Calu3 (cell line): ENCODE data around the gene GRIA1. TPM values are rescaled to one million over a fixed set of nuclear protein-coding genes. Genes with fewer than 3 reads are reported as not detected.

Source experiments
- Bru-seq: library from RNA; stranded (reverse); fragments of 400-500 nt; gene quantifications from one replicate; lab custom pipeline; 2021; lab: Mats Ljungman, UMichigan
- BruChase-seq, 2 experiments: library from RNA; stranded (reverse); fragments of 400-500 nt; gene quantifications; one replicate each; lab custom pipeline; 2021; lab: Mats Ljungman, UMichigan
- BruUV-seq: library from RNA; stranded (reverse); fragments of 400-500 nt; replicated peaks from 2 replicates; lab custom pipeline; 2021; lab: Mats Ljungman, UMichigan
- CTCF ChIA-PET: fragments of 300-600 bp; sonication (Branson Sonifier 250); formaldehyde crosslinking; loops from one replicate; lab custom pipeline; 2022; ENCODE audit warnings: antibody characterized with exemption; lab: Charles Lee
- DNase-seq: peaks from one replicate; pipeline ENCODE4 v3.0.0; 2022
- H3K27ac Mint-ChIP-seq: one replicate; pipeline ENCODE4 v1.8.0; 2022; ENCODE audit warnings: mixed read lengths; ENCODE audit not compliant: unreplicated experiment
- H3K27me3 Mint-ChIP-seq: one replicate; pipeline ENCODE4 v1.8.0; 2022; ENCODE audit warnings: mixed read lengths; ENCODE audit not compliant: unreplicated experiment
- H3K36me3 Mint-ChIP-seq: one replicate; pipeline ENCODE4 v1.8.0; 2022; ENCODE audit warnings: mild to moderate bottlenecking, moderate library complexity, mixed read lengths; ENCODE audit not compliant: insufficient read depth, unreplicated experiment
- H3K4me1 Mint-ChIP-seq: one replicate; pipeline ENCODE4 v1.8.0; 2022; ENCODE audit warnings: mild to moderate bottlenecking, low read depth, mixed read lengths; ENCODE audit not compliant: unreplicated experiment
- H3K4me3 Mint-ChIP-seq: one replicate; pipeline ENCODE4 v1.8.0; 2022; ENCODE audit warnings: mild to moderate bottlenecking, low read depth, moderate library complexity, mixed read lengths; ENCODE audit not compliant: unreplicated experiment
- H3K9me3 Mint-ChIP-seq: one replicate; pipeline ENCODE4 v1.8.0; 2022; ENCODE audit warnings: low read depth, mixed read lengths; ENCODE audit not compliant: unreplicated experiment
- CTCF ChIP-seq: fragments of 200-600 bp; IDR thresholded peaks from one replicate; pipeline ENCODE4 v1.8.0; 2022; ENCODE audit warnings: antibody characterized with exemption; ENCODE audit not compliant: unreplicated experiment
- intact Hi-C: fragments of 100-400 bp; cut with micrococcal nuclease; formaldehyde crosslinking; loops from one replicate; pipeline ENCODE4 v1.10.0; 2022; ENCODE audit not compliant: unreplicated experiment
- long read RNA-seq: library from polyadenylated mRNA; stranded (forward); transcript quantifications from one replicate; pipeline ENCODE4 v2.0.0, GENCODE V29; 2022
- total RNA-seq: library from RNA; stranded (reverse); gene quantifications from 2 replicates; pipeline ENCODE4 v1.2.3, GENCODE V29; 2022

The GRIA1 gene
- total RNA-seq, result not detected in 2 replicates
- percentile 1 among the genes with signal in this experiment for Bru-seq, nascent RNA
- percentile 0 among the genes with signal in this experiment for BruChase-seq, experiment 1, labeled RNA remaining after a 6-hour chase
- percentile 0 among the genes with signal in this experiment for BruChase-seq, experiment 2, labeled RNA remaining after a 2-hour chase
- long read RNA-seq, result 0 reads

- BruUV-seq, result no TSS peak
- TF ChIP-seq CTCF, result no peak
- intact Hi-C loops, result loop anchor here (10.0 kb wide), 1 partner anchor 204 kb away; no protein-coding TSS in a partner anchor
- CTCF ChIA-PET, result interaction anchor here (0.5 kb wide), 1 partner anchor 20 kb away, joined by 3 read pairs; no protein-coding TSS in a partner anchor
- no peak for DNase-seq
- Mint-ChIP-seq H3K36me3 (no peaks in the 10 kb centered on the region), H3K27me3 (peaks cover 86% of the 10 kb centered on the region), H3K9me3 (no peaks in the 10 kb centered on the region), H3K4me1 (no peaks in the 10 kb centered on the region), H3K27ac (no peak within 1 kb of the TSS), H3K4me3 (no peak within 1 kb of the TSS)
These were observed at the start of gene GRIA1 for GRCh38 chr5:153490118-153491037. TSS of gene GRIA1 (plus strand) at chr5:153490670.

GRCh38 chr5:153445875-153446579, 44.4 kb upstream of the GRIA1 start:
- peaks cover 22% of the 10 kb centered on the region for H3K27me3 Mint-ChIP-seq
- H3K4me3 Mint-ChIP-seq, result no peak overlapping the region
- no peak overlapping the region for H3K27ac Mint-ChIP-seq
- no peaks in the 10 kb centered on the region for H3K36me3 Mint-ChIP-seq
- no TSS peak for BruUV-seq
- no peak for TF ChIP-seq CTCF
- H3K4me1 Mint-ChIP-seq, result peaks cover 8% of the 10 kb centered on the region
- intact Hi-C loops, result no loop called here
- CTCF ChIA-PET, result interaction anchor here (0.6 kb wide), 1 partner anchor 699 kb away, joined by 3 read pairs; no protein-coding TSS in a partner anchor
- H3K9me3 Mint-ChIP-seq, result no peaks in the 10 kb centered on the region
- peak; percentile 4 for DNase-seq

- intact Hi-C loops, result no loop called here
- peaks cover 7% of the 10 kb centered on the region for H3K9me3 Mint-ChIP-seq
- no peak for DNase-seq
- H3K27me3 Mint-ChIP-seq, result peaks cover 32% of the 10 kb centered on the region
- no peaks in the 10 kb centered on the region for H3K36me3 Mint-ChIP-seq
- TF ChIP-seq CTCF, result no peak
- H3K27ac Mint-ChIP-seq, result no peak overlapping the region
- H3K4me3 Mint-ChIP-seq, result no peak overlapping the region
- CTCF ChIA-PET, result no interaction called here
- no TSS peak for BruUV-seq
- H3K4me1 Mint-ChIP-seq, result peaks cover 8% of the 10 kb centered on the region
These were observed 42.9 kb upstream of the GRIA1 start for GRCh38 chr5:153447534-153447933.

DNA sequence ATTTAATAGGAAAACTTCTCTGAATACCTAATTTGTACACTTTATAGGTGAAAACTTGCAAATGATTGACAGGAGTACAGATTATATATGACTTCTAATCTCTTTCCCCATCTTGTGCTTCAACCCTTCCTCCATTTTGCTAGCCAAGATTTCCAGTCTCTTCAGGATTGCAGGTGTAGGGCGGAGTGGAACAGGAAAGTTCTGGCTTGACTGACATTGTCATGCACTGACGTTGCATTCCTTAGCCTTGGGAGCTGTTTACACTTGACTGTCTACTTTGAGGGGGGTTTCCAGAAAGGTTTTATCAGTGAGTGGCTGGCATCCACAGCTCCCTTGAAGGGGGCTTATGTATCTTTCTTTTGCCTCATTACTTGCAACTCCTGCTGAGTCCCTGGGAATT, 34.1 kb upstream of the GRIA1 start:
- TF ChIP-seq CTCF, result no peak
- Mint-ChIP-seq H3K36me3 (no peaks in the 10 kb centered on the region), H3K4me3 (no peak overlapping the region), H3K9me3 (peaks cover 5% of the 10 kb centered on the region), H3K4me1 (no peaks in the 10 kb centered on the region), H3K27me3 (peaks cover 7% of the 10 kb centered on the region), H3K27ac (no peak overlapping the region)
- intact Hi-C loops, result no loop called here
- DNase-seq, result no peak
- no TSS peak for BruUV-seq
- CTCF ChIA-PET, result interaction anchor here (0.7 kb wide), 1 partner anchor 1181 kb away, joined by 3 read pairs; no protein-coding TSS in a partner anchor
